Measurements from ENCODE around the gene PRCP. TPM values are rescaled to one million over a fixed set of nuclear protein-coding genes. Genes with fewer than 3 reads are reported as not detected.
A peak's percentile ranks its signal among the peaks of the same experiment; 100 is the strongest.

The PRCP gene
- total RNA-seq, 2 experiments from 2014 or later: 21.8 to 29.9 TPM

DNA sequence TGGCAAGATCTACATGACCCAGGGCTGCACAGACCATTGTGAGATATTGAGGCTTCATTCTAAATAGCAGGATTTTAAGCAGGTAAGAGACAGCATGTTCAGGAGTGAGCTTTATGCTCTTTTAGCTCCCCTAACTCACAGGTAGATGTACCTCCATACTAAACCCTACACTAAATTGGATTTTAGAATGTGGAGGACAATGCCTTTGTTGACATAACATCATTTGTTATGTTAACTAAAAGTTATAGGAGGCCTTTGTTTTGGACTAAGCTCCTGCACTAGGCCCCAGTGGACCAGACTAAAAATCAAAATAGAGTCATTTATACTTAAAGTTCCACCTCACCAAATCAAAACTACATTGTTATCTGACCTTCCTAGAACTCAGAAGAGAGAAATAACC is 8.1 kb upstream of the PRCP start:
- H3K4me1 Mint-ChIP-seq (ENCODE audit: low read depth): peaks cover 38% of the 10 kb centered on the region
- intact Hi-C loops (cut with micrococcal nuclease): loop anchor here (5.0 kb wide), 1 partner anchor 89 kb away; no protein-coding TSS in a partner anchor
- ATAC-seq: no peak
- peaks cover 7% of the 10 kb centered on the region for H3K9me3 Mint-ChIP-seq
- TF ChIP-seq, protein P1, sequence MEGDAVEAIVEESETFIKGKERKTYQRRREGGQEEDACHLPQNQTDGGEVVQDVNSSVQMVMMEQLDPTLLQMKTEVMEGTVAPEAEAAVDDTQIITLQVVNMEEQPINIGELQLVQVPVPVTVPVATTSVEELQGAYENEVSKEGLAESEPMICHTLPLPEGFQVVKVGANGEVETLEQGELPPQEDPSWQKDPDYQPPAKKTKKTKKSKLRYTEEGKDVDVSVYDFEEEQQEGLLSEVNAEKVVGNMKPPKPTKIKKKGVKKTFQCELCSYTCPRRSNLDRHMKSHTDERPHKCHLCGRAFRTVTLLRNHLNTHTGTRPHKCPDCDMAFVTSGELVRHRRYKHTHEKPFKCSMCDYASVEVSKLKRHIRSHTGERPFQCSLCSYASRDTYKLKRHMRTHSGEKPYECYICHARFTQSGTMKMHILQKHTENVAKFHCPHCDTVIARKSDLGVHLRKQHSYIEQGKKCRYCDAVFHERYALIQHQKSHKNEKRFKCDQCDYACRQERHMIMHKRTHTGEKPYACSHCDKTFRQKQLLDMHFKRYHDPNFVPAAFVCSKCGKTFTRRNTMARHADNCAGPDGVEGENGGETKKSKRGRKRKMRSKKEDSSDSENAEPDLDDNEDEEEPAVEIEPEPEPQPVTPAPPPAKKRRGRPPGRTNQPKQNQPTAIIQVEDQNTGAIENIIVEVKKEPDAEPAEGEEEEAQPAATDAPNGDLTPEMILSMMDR (IDR thresholded peaks at IDR 0.05): no peak
- no peak overlapping the region for H3K4me3 Mint-ChIP-seq
- POLR2A ChIA-PET: no interaction called here
- H3K36me3 Mint-ChIP-seq (ENCODE audit: low read depth): peaks cover 35% of the 10 kb centered on the region
- H3K27ac Mint-ChIP-seq: no peak overlapping the region
- CTCF ChIA-PET: interaction anchor here (1.3 to 2.1 kb wide), 4 partner anchors 41 to 341 kb away, joined by 3 to 11 read pairs (median 6); partner anchors contain the start of gene PCF11
- H3K27me3 Mint-ChIP-seq: no peaks in the 10 kb centered on the region
- no peak for DNase-seq

DNA sequence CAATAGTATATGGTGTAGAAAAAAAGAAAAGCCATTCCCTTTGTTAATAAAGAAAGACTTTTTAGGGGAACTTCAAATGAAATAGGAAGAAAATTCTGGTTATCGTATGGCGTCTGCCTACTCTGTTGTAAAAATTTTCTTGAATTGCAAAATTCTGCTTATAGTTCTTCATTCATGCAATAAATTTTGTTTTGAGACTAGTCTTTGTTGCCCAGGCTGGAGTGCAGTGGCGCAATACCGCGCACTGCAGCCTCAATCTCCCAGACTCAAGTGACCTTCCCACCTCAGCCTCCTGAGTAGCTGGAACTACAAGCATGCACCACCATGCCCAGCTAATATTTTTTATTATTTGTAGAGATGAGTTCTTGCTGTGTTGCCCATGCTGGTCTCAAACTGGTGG is 7.1 kb upstream of the PRCP start:
- intact Hi-C loops (cut with micrococcal nuclease): loop anchor here (5.0 kb wide), 1 partner anchor 90 kb away; no protein-coding TSS in a partner anchor
- Mint-ChIP-seq H3K9me3 (peaks cover 7% of the 10 kb centered on the region), H3K27me3 (no peaks in the 10 kb centered on the region), H3K4me3 (no peak overlapping the region), H3K4me1 (ENCODE audit: low read depth) (peaks cover 48% of the 10 kb centered on the region), H3K36me3 (ENCODE audit: low read depth) (peaks cover 29% of the 10 kb centered on the region), H3K27ac (no peak overlapping the region)
- TF ChIP-seq, protein P1 (IDR thresholded peaks at IDR 0.05): no peak
- ChIA-PET POLR2A (interaction anchor here (0.9 kb wide), 1 partner anchor 251 kb away, joined by 3 read pairs; no protein-coding TSS in a partner anchor), CTCF (interaction anchor here (0.6 to 2.1 kb wide), 6 partner anchors 9 to 342 kb away, joined by 3 to 11 read pairs (median 4); no protein-coding TSS in a partner anchor)
- DNase-seq (no peak), ATAC-seq (no peak)

DNA sequence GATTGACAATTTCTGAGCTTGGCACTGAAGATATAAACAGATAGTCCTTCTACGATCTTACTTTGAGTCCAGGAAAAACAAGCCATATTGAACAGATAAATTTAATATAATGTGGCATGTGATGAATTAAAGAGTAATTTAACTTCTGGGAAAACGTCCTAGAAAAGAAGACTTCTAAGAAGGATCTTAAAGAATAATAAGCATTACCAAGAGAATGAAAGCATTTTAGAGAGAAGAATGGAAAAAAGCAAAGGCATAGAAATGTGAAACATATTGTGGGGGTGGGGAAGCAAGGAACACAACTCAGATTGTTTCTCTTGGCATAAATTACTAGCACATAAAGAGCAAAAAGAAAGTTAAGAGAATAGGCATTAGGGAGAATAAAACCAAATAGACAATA is 6.7 kb upstream of the PRCP start:
- intact Hi-C loops (cut with micrococcal nuclease): loop anchor here (5.0 kb wide), 1 partner anchor 90 kb away; no protein-coding TSS in a partner anchor
- CTCF ChIA-PET: interaction anchor here (0.6 to 2.1 kb wide), 5 partner anchors 10 to 342 kb away, joined by 3 to 11 read pairs (median 3); no protein-coding TSS in a partner anchor
- no peak for ATAC-seq
- TF ChIP-seq, protein P1 (IDR thresholded peaks at IDR 0.05): no peak
- Mint-ChIP-seq H3K9me3 (peaks cover 6% of the 10 kb centered on the region), H3K27ac (no peak overlapping the region), H3K36me3 (ENCODE audit: low read depth) (peaks cover 25% of the 10 kb centered on the region), H3K4me1 (ENCODE audit: low read depth) (peaks cover 52% of the 10 kb centered on the region), H3K4me3 (no peak overlapping the region), H3K27me3 (no peaks in the 10 kb centered on the region)
- DNase-seq: no peak
- POLR2A ChIA-PET: interaction anchor here (0.9 kb wide), 1 partner anchor 252 kb away, joined by 3 read pairs; no protein-coding TSS in a partner anchor

DNA sequence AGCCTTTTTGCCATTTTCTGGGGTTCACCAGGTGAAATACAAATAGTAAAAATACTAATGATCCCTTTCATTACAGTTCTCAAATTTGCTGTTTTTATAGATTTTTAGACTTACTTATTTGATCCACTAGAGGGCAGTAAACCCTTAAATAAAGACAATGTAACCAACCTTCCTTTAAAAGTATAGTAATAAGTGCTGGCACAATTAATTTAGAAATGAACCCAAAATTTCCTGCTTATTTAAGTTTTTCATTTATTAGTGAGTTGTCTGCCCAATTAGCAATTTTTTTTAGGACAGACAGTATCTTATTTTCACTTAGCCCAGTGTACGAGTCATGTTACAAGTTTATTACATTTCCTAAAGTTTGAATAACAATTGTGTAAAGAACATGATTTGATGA is 6.0 kb upstream of the PRCP start:
- Mint-ChIP-seq H3K4me1 (ENCODE audit: low read depth) (peaks cover 52% of the 10 kb centered on the region), H3K4me3 (no peak overlapping the region), H3K9me3 (no peaks in the 10 kb centered on the region), H3K27ac (no peak overlapping the region), H3K36me3 (ENCODE audit: low read depth) (peaks cover 18% of the 10 kb centered on the region), H3K27me3 (no peaks in the 10 kb centered on the region)
- CTCF ChIA-PET: interaction anchor here (1.0 to 1.4 kb wide), 2 partner anchors 39 to 253 kb away, joined by 4 to 5 read pairs; no protein-coding TSS in a partner anchor
- POLR2A ChIA-PET: no interaction called here
- DNase-seq (no peak), ATAC-seq (no peak)
- intact Hi-C loops (cut with micrococcal nuclease): loop anchor here (5.0 kb wide), 1 partner anchor 91 kb away; no protein-coding TSS in a partner anchor
- TF ChIP-seq, protein P1 (IDR thresholded peaks at IDR 0.05): peak; percentile 72

Data from activated CD8-positive, alpha-beta T cell treated with anti-CD3 and anti-CD28 coated beads for 36 hours (primary cell).